ENCODE results near the gene TEDC2.

TEDC2 gene

GRCh38 chr16:2481676-2482075, 21.8 kb downstream of the TEDC2 start:
- peaks cover 2% of the 10 kb centered on the region for H3K36me3 Mint-ChIP-seq (ENCODE audit: insufficient read depth)
- peaks cover 11 to 20% of the 10 kb centered on the region in 2 donors for H3K4me1 Mint-ChIP-seq (ENCODE audit: low read depth in 2 of 2)
- ATAC-seq (replicated peaks) (no peak), DNase-seq (no peak)
- no peaks in the 10 kb centered on the region for H3K27me3 Mint-ChIP-seq
- no peaks in the 10 kb centered on the region for H3K9me3 Mint-ChIP-seq
- H3K4me3 Mint-ChIP-seq: no peak overlapping the region
- H3K27ac Mint-ChIP-seq: no peak overlapping the region

- Mint-ChIP-seq H3K4me3 (no peak overlapping the region), H3K36me3 (ENCODE audit: insufficient read depth) (peaks cover 2% of the 10 kb centered on the region), H3K27ac (no peak overlapping the region), H3K9me3 (no peaks in the 10 kb centered on the region), H3K27me3 (no peaks in the 10 kb centered on the region), H3K4me1 (ENCODE audit: low read depth in 2 of 2) (peaks cover 17 to 21% of the 10 kb centered on the region in 2 donors)
- DNase-seq (no peak), ATAC-seq (replicated peaks) (no peak)
Observed at GRCh38 chr16:2482249-2482648, 22.3 kb downstream of the TEDC2 start.

- DNase-seq (no peak), ATAC-seq (replicated peaks) (no peak)
- peak overlapping the region in 1 of 2 donors; percentile 4 for H3K27ac Mint-ChIP-seq
- no peaks in the 10 kb centered on the region for H3K9me3 Mint-ChIP-seq
- peaks cover 15 to 19% of the 10 kb centered on the region in 2 donors for H3K4me1 Mint-ChIP-seq (ENCODE audit: low read depth in 2 of 2)
- H3K4me3 Mint-ChIP-seq: no peak overlapping the region
- H3K27me3 Mint-ChIP-seq: no peaks in the 10 kb centered on the region
- peaks cover 2% of the 10 kb centered on the region for H3K36me3 Mint-ChIP-seq (ENCODE audit: insufficient read depth)
Observed at GRCh38 chr16:2482708-2483534, 23.0 kb downstream of the TEDC2 start.

- no peak overlapping the region for H3K4me3 Mint-ChIP-seq
- H3K27ac Mint-ChIP-seq: peak overlapping the region in 1 of 2 donors; percentile 5
- DNase-seq (no peak), ATAC-seq (replicated peaks) (no peak)
- H3K36me3 Mint-ChIP-seq (ENCODE audit: insufficient read depth): peaks cover 2% of the 10 kb centered on the region
- peaks cover 14 to 19% of the 10 kb centered on the region in 2 donors for H3K4me1 Mint-ChIP-seq (ENCODE audit: low read depth in 2 of 2)
- no peaks in the 10 kb centered on the region for H3K9me3 Mint-ChIP-seq
- H3K27me3 Mint-ChIP-seq: no peaks in the 10 kb centered on the region
Observed at GRCh38 chr16:2483939-2484897, 24.3 kb downstream of the TEDC2 start.

GRCh38 chr16:2484898-2485508, 25.1 kb downstream of the TEDC2 start:
- Mint-ChIP-seq H3K4me3 (no peak overlapping the region), H3K9me3 (no peaks in the 10 kb centered on the region), H3K36me3 (ENCODE audit: insufficient read depth) (peaks cover 2% of the 10 kb centered on the region), H3K4me1 (ENCODE audit: low read depth in 2 of 2) (peaks cover 14 to 19% of the 10 kb centered on the region in 2 donors), H3K27me3 (no peaks in the 10 kb centered on the region), H3K27ac (peak overlapping the region; percentile 5 to 68)
- ATAC-seq (replicated peaks) (no peak), DNase-seq (no peak)

GRCh38 chr16:2485811-2486507, 26.1 kb downstream of the TEDC2 start:
- Mint-ChIP-seq H3K4me3 (no peak overlapping the region), H3K9me3 (no peaks in the 10 kb centered on the region), H3K27ac (peak overlapping the region in 1 of 2 donors; percentile 89), H3K36me3 (ENCODE audit: insufficient read depth) (peaks cover 2% of the 10 kb centered on the region), H3K4me1 (ENCODE audit: low read depth in 2 of 2) (peaks cover 14 to 19% of the 10 kb centered on the region in 2 donors), H3K27me3 (no peaks in the 10 kb centered on the region)
- ATAC-seq (replicated peaks) (no peak), DNase-seq (no peak)

- Mint-ChIP-seq H3K27ac (peak overlapping the region; percentile 84 to 89), H3K9me3 (no peaks in the 10 kb centered on the region), H3K36me3 (ENCODE audit: insufficient read depth) (peaks cover 2% of the 10 kb centered on the region), H3K4me1 (ENCODE audit: low read depth in 2 of 2) (peaks cover 14 to 19% of the 10 kb centered on the region in 2 donors), H3K4me3 (peak overlapping the region; percentile 54 to 56), H3K27me3 (no peaks in the 10 kb centered on the region)
- DNase-seq (peak; percentile 58 to 67 (median 65)), ATAC-seq (replicated peaks) (peak; percentile 99)
Observed at GRCh38 chr16:2486645-2487516, 27.0 kb downstream of the TEDC2 start.

- Mint-ChIP-seq H3K36me3 (ENCODE audit: insufficient read depth) (peaks cover 2% of the 10 kb centered on the region), H3K4me3 (peak overlapping the region; percentile 54 to 56), H3K27me3 (no peaks in the 10 kb centered on the region), H3K4me1 (ENCODE audit: low read depth in 2 of 2) (peaks cover 11 to 14% of the 10 kb centered on the region in 2 donors), H3K27ac (peak overlapping the region; percentile 84 to 89), H3K9me3 (no peaks in the 10 kb centered on the region)
- DNase-seq (no peak), ATAC-seq (replicated peaks) (no peak)
Observed at GRCh38 chr16:2487517-2487842, 27.6 kb downstream of the TEDC2 start.

- Mint-ChIP-seq H3K36me3 (ENCODE audit: insufficient read depth) (peaks cover 3% of the 10 kb centered on the region), H3K27ac (no peak overlapping the region), H3K9me3 (no peaks in the 10 kb centered on the region), H3K4me1 (ENCODE audit: low read depth in 2 of 2) (peaks cover 10 to 11% of the 10 kb centered on the region in 2 donors), H3K4me3 (peak overlapping the region in 1 of 2 donors; percentile 54), H3K27me3 (no peaks in the 10 kb centered on the region)
- DNase-seq (no peak), ATAC-seq (replicated peaks) (no peak)
Observed at GRCh38 chr16:2487903-2488531, 28.1 kb downstream of the TEDC2 start.

GRCh38 chr16:2489581-2489980, 29.7 kb downstream of the TEDC2 start:
- H3K4me1 Mint-ChIP-seq (ENCODE audit: low read depth in 2 of 2): peaks cover 10 to 11% of the 10 kb centered on the region in 2 donors
- H3K9me3 Mint-ChIP-seq: no peaks in the 10 kb centered on the region
- ATAC-seq (replicated peaks): no peak
- peaks cover 5% of the 10 kb centered on the region for H3K36me3 Mint-ChIP-seq (ENCODE audit: insufficient read depth)
- DNase-seq: no peak
- H3K4me3 Mint-ChIP-seq: no peak overlapping the region
- H3K27me3 Mint-ChIP-seq: no peaks in the 10 kb centered on the region
- H3K27ac Mint-ChIP-seq: no peak overlapping the region

- Mint-ChIP-seq H3K27ac (no peak overlapping the region), H3K9me3 (no peaks in the 10 kb centered on the region), H3K27me3 (no peaks in the 10 kb centered on the region), H3K36me3 (ENCODE audit: insufficient read depth) (peaks cover 5% of the 10 kb centered on the region), H3K4me3 (no peak overlapping the region), H3K4me1 (ENCODE audit: low read depth in 2 of 2) (peaks cover 10 to 11% of the 10 kb centered on the region in 2 donors)
- ATAC-seq (replicated peaks) (no peak), DNase-seq (no peak)
Observed at GRCh38 chr16:2490190-2491105, 30.5 kb downstream of the TEDC2 start.
